Astrocyte (in vitro differentiated cells and primary cell): ENCODE results near the gene ATG7. TPM values are rescaled to one million over a fixed set of nuclear protein-coding genes. Genes with fewer than 3 reads are reported as not detected.
A peak's percentile ranks its signal among the peaks of the same experiment; 100 is the strongest.
"Not testable (repeated sequence)": the region's sequence is repeated elsewhere in the genome, so short reads cannot be mapped to it uniquely, and the experiment has no call there.

Source experiments
- DNase-seq: peaks from one replicate; pipeline ENCODE4 v3.0.0-alpha.2; 2010; ENCODE audit warnings: low read depth
- FAIRE-seq: peaks from 2 replicates; lab custom pipeline; 2011; peaks lifted over from hg19 to GRCh38; lab: Jason Lieb, UNC
- H2AFZ ChIP-seq: 2 replicates; pipeline ENCODE4 v1.6.0; 2012; ENCODE audit warnings: low read depth, low read length, inconsistent platforms
- H3K27ac ChIP-seq: 2 replicates; pipeline ENCODE4 v1.5.1; 2011; ENCODE audit warnings: low read depth, low read length, inconsistent platforms
- H3K27me3 ChIP-seq: 2 replicates; pipeline ENCODE4 v1.6.0; 2011; ENCODE audit warnings: low read length, inconsistent platforms; ENCODE audit not compliant: insufficient read depth
- H3K36me3 ChIP-seq: 2 replicates; pipeline ENCODE4 v1.5.1; 2011; ENCODE audit warnings: low read length, inconsistent platforms; ENCODE audit not compliant: insufficient read depth
- H3K4me1 ChIP-seq: 2 replicates; pipeline ENCODE4 v1.5.1; 2011; ENCODE audit warnings: low read length, inconsistent platforms; ENCODE audit not compliant: insufficient read depth
- H3K4me2 ChIP-seq: 2 replicates; pipeline ENCODE4 v1.6.0; 2012; ENCODE audit warnings: low read length, inconsistent platforms
- H3K4me3 ChIP-seq: 2 replicates; pipeline ENCODE4 v1.5.1; 2011; ENCODE audit warnings: low read depth, mild to moderate bottlenecking, low read length, inconsistent platforms; ENCODE audit not compliant: insufficient read depth
- H3K79me2 ChIP-seq: 2 replicates; pipeline ENCODE4 v1.6.0; 2012; ENCODE audit warnings: mild to moderate bottlenecking, low read length, inconsistent platforms; ENCODE audit not compliant: insufficient read depth
- H3K9ac ChIP-seq: 2 replicates; pipeline ENCODE4 v1.6.0; 2012; ENCODE audit warnings: mild to moderate bottlenecking, low read length, inconsistent platforms
- H3K9me3 ChIP-seq: 2 replicates; pipeline ENCODE4 v1.5.1; 2012; ENCODE audit warnings: low read depth, mild to moderate bottlenecking, low read length, inconsistent platforms; ENCODE audit not compliant: insufficient read depth
- H4K20me1 ChIP-seq: 2 replicates; pipeline ENCODE4 v1.6.0; 2012; ENCODE audit warnings: low read length, inconsistent platforms; ENCODE audit not compliant: insufficient read depth
- H3K27ac Mint-ChIP-seq: one replicate; pipeline ENCODE4 v1.8.0; 2021; ENCODE audit warnings: mild to moderate bottlenecking, mixed read lengths; ENCODE audit not compliant: unreplicated experiment
- H3K27me3 Mint-ChIP-seq: one replicate; pipeline ENCODE4 v1.8.0; 2021; ENCODE audit warnings: low read depth, mixed read lengths; ENCODE audit not compliant: unreplicated experiment
- H3K36me3 Mint-ChIP-seq: one replicate; pipeline ENCODE4 v1.8.0; 2021; ENCODE audit warnings: low read depth, mixed read lengths; ENCODE audit not compliant: unreplicated experiment
- H3K4me1 Mint-ChIP-seq: one replicate; pipeline ENCODE4 v1.8.0; 2021; ENCODE audit warnings: low read depth, mixed read lengths; ENCODE audit not compliant: unreplicated experiment
- H3K4me3 Mint-ChIP-seq: one replicate; pipeline ENCODE4 v1.8.0; 2021; ENCODE audit warnings: mild to moderate bottlenecking, moderate library complexity, mixed read lengths; ENCODE audit not compliant: unreplicated experiment
- H3K9me3 Mint-ChIP-seq: one replicate; pipeline ENCODE4 v1.8.0; 2021; ENCODE audit warnings: mild to moderate bottlenecking, mixed read lengths; ENCODE audit not compliant: unreplicated experiment
- EZH2 ChIP-seq: IDR thresholded peaks from 2 replicates; pipeline ENCODE4 v1.6.1; 2012; ENCODE audit warnings: mild to moderate bottlenecking, low read length, inconsistent platforms; ENCODE audit not compliant: insufficient read depth
- total RNA-seq: library from RNA; stranded (reverse); gene quantifications from 2 replicates; pipeline ENCODE4 v1.2.1, GENCODE V29; 2021
- TF ChIP-seq, protein P1 (sequence below): IDR thresholded peaks from 2 replicates; pipeline ENCODE4 v1.5.1; 2011; ENCODE audit warnings: low read depth, mild to moderate bottlenecking, inconsistent platforms, low read length, moderate library complexity; ENCODE audit not compliant: insufficient read depth

The ATG7 gene
- total RNA-seq, 1 donor from 2014 or later: 29.5 TPM

GRCh38 chr3:11459186-11459824 is 187.1 kb downstream of the ATG7 start:
- Mint-ChIP-seq H3K27me3 (no peaks in the 10 kb centered on the region), H3K27ac (no peak overlapping the region)
- FAIRE-seq: no peak

GRCh38 chr3:11461226-11461625 is 189.0 kb downstream of the ATG7 start:
- Histone ChIP-seq H3K9me3 (no peaks in the 10 kb centered on the region), H3K4me2 (no peak overlapping the region), H3K4me1 (peaks cover 22% of the 10 kb centered on the region), H2AFZ (no peak overlapping the region), H4K20me1 (no peaks in the 10 kb centered on the region), H3K36me3 (no peaks in the 10 kb centered on the region), H3K27ac (no peak overlapping the region), H3K9ac (no peak overlapping the region), H3K79me2 (peaks cover 3% of the 10 kb centered on the region), H3K4me3 (no peak overlapping the region), H3K27me3 (no peaks in the 10 kb centered on the region)
- Mint-ChIP-seq H3K27ac (no peak overlapping the region), H3K4me3 (no peak overlapping the region), H3K27me3 (no peaks in the 10 kb centered on the region), H3K9me3 (no peaks in the 10 kb centered on the region), H3K36me3 (peaks cover 14% of the 10 kb centered on the region), H3K4me1 (peaks cover 12% of the 10 kb centered on the region)
- no peak for FAIRE-seq
- no peak for TF ChIP-seq EZH2
- TF ChIP-seq, protein P1, sequence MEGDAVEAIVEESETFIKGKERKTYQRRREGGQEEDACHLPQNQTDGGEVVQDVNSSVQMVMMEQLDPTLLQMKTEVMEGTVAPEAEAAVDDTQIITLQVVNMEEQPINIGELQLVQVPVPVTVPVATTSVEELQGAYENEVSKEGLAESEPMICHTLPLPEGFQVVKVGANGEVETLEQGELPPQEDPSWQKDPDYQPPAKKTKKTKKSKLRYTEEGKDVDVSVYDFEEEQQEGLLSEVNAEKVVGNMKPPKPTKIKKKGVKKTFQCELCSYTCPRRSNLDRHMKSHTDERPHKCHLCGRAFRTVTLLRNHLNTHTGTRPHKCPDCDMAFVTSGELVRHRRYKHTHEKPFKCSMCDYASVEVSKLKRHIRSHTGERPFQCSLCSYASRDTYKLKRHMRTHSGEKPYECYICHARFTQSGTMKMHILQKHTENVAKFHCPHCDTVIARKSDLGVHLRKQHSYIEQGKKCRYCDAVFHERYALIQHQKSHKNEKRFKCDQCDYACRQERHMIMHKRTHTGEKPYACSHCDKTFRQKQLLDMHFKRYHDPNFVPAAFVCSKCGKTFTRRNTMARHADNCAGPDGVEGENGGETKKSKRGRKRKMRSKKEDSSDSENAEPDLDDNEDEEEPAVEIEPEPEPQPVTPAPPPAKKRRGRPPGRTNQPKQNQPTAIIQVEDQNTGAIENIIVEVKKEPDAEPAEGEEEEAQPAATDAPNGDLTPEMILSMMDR: no peak
- DNase-seq: no peak

More at GRCh38 chr3:11459186-11459824, 187.1 kb downstream of the ATG7 start:
- peak overlapping the region; percentile 62 for H3K27ac ChIP-seq
- peak overlapping the region; percentile 31 for H3K4me2 ChIP-seq
- H3K36me3 ChIP-seq: no peaks in the 10 kb centered on the region
- peaks cover 11% of the 10 kb centered on the region for H3K4me1 Mint-ChIP-seq
- H3K4me1 ChIP-seq: peaks cover 27% of the 10 kb centered on the region
- no peak for TF ChIP-seq EZH2
- TF ChIP-seq, protein P1: no peak
- H4K20me1 ChIP-seq: no peaks in the 10 kb centered on the region
- H3K9ac ChIP-seq: peak overlapping the region; percentile 7
- no peaks in the 10 kb centered on the region for H3K27me3 ChIP-seq
- H2AFZ ChIP-seq: no peak overlapping the region
- peak; percentile 64 for DNase-seq
- H3K9me3 Mint-ChIP-seq: no peaks in the 10 kb centered on the region
- no peaks in the 10 kb centered on the region for H3K9me3 ChIP-seq
- peaks cover 3% of the 10 kb centered on the region for H3K79me2 ChIP-seq
- no peak overlapping the region for H3K4me3 ChIP-seq
- peaks cover 14% of the 10 kb centered on the region for H3K36me3 Mint-ChIP-seq
- no peak overlapping the region for H3K4me3 Mint-ChIP-seq

- not testable (repeated sequence) for H3K27ac Mint-ChIP-seq, H3K36me3 ChIP-seq, H3K27ac ChIP-seq, H3K4me3 Mint-ChIP-seq, H3K27me3 Mint-ChIP-seq, H3K4me3 ChIP-seq, H2AFZ ChIP-seq, H3K4me2 ChIP-seq, H3K9me3 Mint-ChIP-seq, H3K9ac ChIP-seq, H3K79me2 ChIP-seq, H4K20me1 ChIP-seq, FAIRE-seq, H3K9me3 ChIP-seq, H3K27me3 ChIP-seq, DNase-seq
- H3K4me1 ChIP-seq: peaks cover 24% of the 10 kb centered on the region
- peaks cover 12% of the 10 kb centered on the region for H3K36me3 Mint-ChIP-seq
- H3K4me1 Mint-ChIP-seq: peaks cover 14% of the 10 kb centered on the region
Observed at GRCh38 chr3:11462673-11463072, 190.5 kb downstream of the ATG7 start.
